GM23338 (cell line): Measurements from ENCODE around the gene RPAP2. TPM values are rescaled to one million over a fixed set of nuclear protein-coding genes. Genes with fewer than 3 reads are reported as not detected.

Experiments used
- ATAC-seq: fragments of 200-7000 bp; cut with Tn5 transposase; 3 replicates; pipeline ENCODE4 v1.9.1; 2020
- DNase-seq: peaks from one replicate; pipeline ENCODE4 v3.0.0-alpha.2; 2015; ENCODE audit warnings: low spot score
- H2AFZ ChIP-seq: fragments of 200-600 bp; sonication (generic); 2 replicates; pipeline ENCODE4 v1.8.0; 2016; ENCODE audit warnings: antibody characterized with exemption, mild to moderate bottlenecking, moderate library complexity
- H3F3A ChIP-seq: fragments of 200-600 bp; sonication (generic); replicated peaks from 2 replicates; pipeline ENCODE4 v1.8.0; 2017; ENCODE audit warnings: antibody characterized with exemption, mixed run types, low read depth
- H3K27ac ChIP-seq: fragments of 200-600 bp; sonication (generic); 2 replicates; pipeline ENCODE4 v1.6.1; 2016; ENCODE audit warnings: low read depth
- H3K27me3 ChIP-seq: fragments of 200-600 bp; sonication (generic); 2 replicates; pipeline ENCODE4 v1.8.0; 2016; ENCODE audit warnings: mild to moderate bottlenecking, mixed run types, moderate library complexity; ENCODE audit not compliant: insufficient read depth
- H3K36me3 ChIP-seq: fragments of 200-600 bp; sonication (generic); 2 replicates; pipeline ENCODE4 v1.8.0; 2016; ENCODE audit warnings: mild to moderate bottlenecking; ENCODE audit not compliant: insufficient read depth
- H3K4me1 ChIP-seq: fragments of 200-600 bp; sonication (generic); 2 replicates; pipeline ENCODE4 v1.8.0; 2016; ENCODE audit warnings: mild to moderate bottlenecking, moderate library complexity; ENCODE audit not compliant: insufficient read depth
- H3K4me2 ChIP-seq: fragments of 200-600 bp; sonication (generic); 2 replicates; pipeline ENCODE4 v1.7.1; 2017; ENCODE audit warnings: mixed run types
- H3K4me3 ChIP-seq: fragments of 200-600 bp; sonication (generic); 2 replicates; pipeline ENCODE4 v1.6.1; 2016; ENCODE audit warnings: mixed run types
- H3K79me2 ChIP-seq: fragments of 200-600 bp; sonication (generic); replicated peaks from 2 replicates; pipeline ENCODE4 v1.8.0; 2017; ENCODE audit warnings: mild to moderate bottlenecking; ENCODE audit not compliant: insufficient read depth
- H3K9me2 ChIP-seq: fragments of 200-600 bp; sonication (generic); 2 replicates; pipeline ENCODE4 v1.8.0; 2017; ENCODE audit not compliant: insufficient read depth
- H4K20me1 ChIP-seq: fragments of 200-600 bp; sonication (generic); replicated peaks from 2 replicates; pipeline ENCODE4 v1.8.0; 2017; ENCODE audit warnings: mild to moderate bottlenecking; ENCODE audit not compliant: insufficient read depth
- H3K27ac Mint-ChIP-seq: 2 replicates; pipeline ENCODE4 v1.8.0; 2020; ENCODE audit warnings: inconsistent platforms, mild to moderate bottlenecking, moderate library complexity, mixed read lengths
- H3K27me3 Mint-ChIP-seq: 3 replicates; pipeline ENCODE4 v1.8.0; 2022; ENCODE audit warnings: low read depth, mild to moderate bottlenecking, moderate library complexity, mixed read lengths, inconsistent platforms; ENCODE audit not compliant: insufficient read depth, poor library complexity
- H3K36me3 Mint-ChIP-seq: 3 replicates; pipeline ENCODE4 v1.8.0; 2021; ENCODE audit warnings: low read depth, mild to moderate bottlenecking, inconsistent platforms, moderate library complexity, mixed read lengths
- H3K4me1 Mint-ChIP-seq: 3 replicates; pipeline ENCODE4 v1.8.0; 2020; ENCODE audit warnings: mild to moderate bottlenecking, inconsistent platforms, mixed read lengths
- H3K4me3 Mint-ChIP-seq: 3 replicates; pipeline ENCODE4 v1.8.0; 2021; ENCODE audit warnings: moderate library complexity, mild to moderate bottlenecking, inconsistent platforms, mixed read lengths
- H3K9me3 Mint-ChIP-seq: 3 replicates; pipeline ENCODE4 v1.8.0; 2020; ENCODE audit warnings: moderate library complexity, mild to moderate bottlenecking, inconsistent platforms, mixed read lengths
- CREB1 ChIP-seq: fragments of 250-450 bp; sonication (Bioruptor Pico); IDR thresholded peaks from 2 replicates; pipeline ENCODE4 v1.5.0; 2020; ENCODE audit warnings: low read depth, mild to moderate bottlenecking, moderate library complexity
- CTCF ChIP-seq, 2 experiments: fragments of 200-600 bp in 1 of 2; sonication (generic) in 1 of 2; conservative IDR thresholded peaks; 2 replicates each; pipeline versions ENCODE4 v1.5.1 to v1.6.1; 2016 to 2017; ENCODE audit warnings: antibody characterized with exemption in 2 of 2, low read depth in 2 of 2, mild to moderate bottlenecking in 2 of 2, moderate library complexity in 1 of 2
- ETS1 ChIP-seq: IDR thresholded peaks from 2 replicates; pipeline ENCODE4 v1.6.1; 2016; ENCODE audit warnings: antibody characterized with exemption
- EZH2 ChIP-seq: fragments of 200-600 bp; sonication (generic); IDR thresholded peaks from one replicate; pipeline ENCODE4 v1.8.0; 2017; ENCODE audit warnings: antibody characterized with exemption, mild to moderate bottlenecking, low read depth; ENCODE audit not compliant: unreplicated experiment
- EZH2phosphoT487 ChIP-seq: fragments of 200-600 bp; sonication (generic); IDR thresholded peaks from one replicate; pipeline ENCODE4 v1.8.1; 2018; ENCODE audit warnings: antibody characterized with exemption; ENCODE audit not compliant: unreplicated experiment
- JUNB ChIP-seq: IDR thresholded peaks from one replicate; pipeline ENCODE4 v1.6.1; 2016; ENCODE audit warnings: antibody characterized with exemption; ENCODE audit not compliant: unreplicated experiment
- NANOG ChIP-seq: IDR thresholded peaks from 2 replicates; pipeline ENCODE4 v1.6.1; 2016; ENCODE audit warnings: antibody characterized with exemption, borderline replicate concordance
- POLR2AphosphoS5 ChIP-seq: IDR thresholded peaks from 2 replicates; pipeline ENCODE4 v1.6.1; 2016; ENCODE audit warnings: antibody characterized with exemption, low read depth
- REST ChIP-seq: IDR thresholded peaks from one replicate; pipeline ENCODE4 v1.6.1; 2018; ENCODE audit warnings: antibody characterized with exemption; ENCODE audit not compliant: unreplicated experiment
- STAT1 ChIP-seq: IDR thresholded peaks from one replicate; pipeline ENCODE4 v1.6.1; 2016; ENCODE audit warnings: antibody characterized with exemption; ENCODE audit not compliant: unreplicated experiment
- ZNF114 ChIP-seq: fragments of 250-450 bp; sonication (Bioruptor Pico); IDR thresholded peaks from 2 replicates; pipeline ENCODE4 v1.5.0; 2020; ENCODE audit warnings: mild to moderate bottlenecking, moderate library complexity
- ZNF331 ChIP-seq: fragments of 250-450 bp; sonication (Bioruptor Pico); IDR thresholded peaks from 2 replicates; pipeline ENCODE4 v1.5.0; 2020; ENCODE audit warnings: low read depth, mild to moderate bottlenecking, moderate library complexity
- ZNF462 ChIP-seq: fragments of 250-450 bp; sonication (Bioruptor Pico); IDR thresholded peaks from 2 replicates; pipeline ENCODE4 v1.5.0; 2020; ENCODE audit warnings: mild to moderate bottlenecking, moderate library complexity
- polyA plus RNA-seq: library from polyadenylated mRNA; unstranded; fragments of >200 nt; fragmentation: Nextera tagmentation; extraction: Ambion mirVana; gene quantifications from 2 replicates; pipeline ENCODE4 v1.2.1, GENCODE V29; 2016
- total RNA-seq: library from RNA; depleted of rRNA; stranded (reverse); fragments of >200 nt; shearing (Covaris generic); gene quantifications from 2 replicates; pipeline ENCODE4 v1.2.3, GENCODE V29; 2014

Gene RPAP2
- total and polyA plus RNA-seq, 2 experiments from 2014 or later = 26.6 to 30.4 TPM

- no peak overlapping the region for H3K4me3 ChIP-seq
- no peak overlapping the region for H3K27ac ChIP-seq
- H3K9me3 Mint-ChIP-seq = no peaks in the 10 kb centered on the region
- 0 out of 2 replicates have a peak, but pooled peaks cover 3% of the 10 kb centered on the region for H3K36me3 ChIP-seq
- no peak for DNase-seq
- H2AFZ ChIP-seq = no peak overlapping the region
- no peak overlapping the region for H3K27ac Mint-ChIP-seq
- H3K4me1 Mint-ChIP-seq = no peaks in the 10 kb centered on the region
- H3K27me3 ChIP-seq = no peaks in the 10 kb centered on the region
- TF ChIP-seq CREB1 = no peak
- TF ChIP-seq JUNB = no peak
- TF ChIP-seq POLR2AphosphoS5 = no peak
- TF ChIP-seq EZH2phosphoT487 = no peak
- no peak for TF ChIP-seq ETS1
- no peak for TF ChIP-seq EZH2
- TF ChIP-seq ZNF331 = no peak
- no peak for TF ChIP-seq STAT1
- TF ChIP-seq NANOG = no peak
- TF ChIP-seq ZNF114 (CRISPR knock-in tag) = no peak
- TF ChIP-seq ZNF462 (CRISPR knock-in tag) = no peak
- no peak for TF ChIP-seq REST
- TF ChIP-seq CTCF (conservative IDR thresholded peaks at IDR 0.05; ENCODE audit: low read depth in 2 of 2) = no peak
- no peak for ATAC-seq
- H3K4me1 ChIP-seq = no peaks in the 10 kb centered on the region
- no peaks in the 10 kb centered on the region for H3K36me3 Mint-ChIP-seq
- H4K20me1 ChIP-seq = no peaks in the 10 kb centered on the region
- no peak overlapping the region for H3K4me2 ChIP-seq
- no peaks in the 10 kb centered on the region for H3K27me3 Mint-ChIP-seq
- no peaks in the 10 kb centered on the region for H3K79me2 ChIP-seq
- H3K4me3 Mint-ChIP-seq = no peak overlapping the region
- H3F3A ChIP-seq = no peaks in the 10 kb centered on the region
- no peaks in the 10 kb centered on the region for H3K9me2 ChIP-seq
Measured at GRCh38 chr1:92365378-92366039, 66.7 kb downstream of the RPAP2 start.
